ENCODE data around the gene LIMS1. TPM values are rescaled to one million over a fixed set of nuclear protein-coding genes. Genes with fewer than 3 reads are reported as not detected.
"Not testable (repeated sequence)": the region's sequence is repeated elsewhere in the genome, so short reads cannot be mapped to it uniquely, and the experiment has no call there.

Gene LIMS1
- total RNA-seq, 1 experiment from 2014 or later = 56.2 TPM

DNA sequence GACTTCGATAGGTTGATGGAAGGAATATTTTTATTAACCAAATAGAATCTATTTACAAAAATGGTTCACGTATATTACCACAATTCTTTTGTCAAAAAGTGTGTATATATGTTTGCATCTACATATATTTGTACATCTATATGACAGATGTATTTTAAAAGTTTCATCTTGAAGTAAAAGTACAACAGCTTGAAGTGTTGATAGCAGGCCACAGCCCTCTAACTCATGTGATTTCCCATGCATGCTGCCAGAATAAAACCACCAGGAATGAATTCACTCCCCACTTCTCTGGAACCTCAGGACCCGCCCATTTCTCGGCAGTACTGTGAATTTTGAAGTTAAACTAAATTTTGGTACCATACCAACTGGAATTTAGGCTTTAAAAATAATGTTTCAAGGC lies 26.6 kb upstream of the LIMS1 start:
- H3K27me3 ChIP-seq (ENCODE audit: insufficient read depth, low read length); CTCF ChIA-PET: not testable (repeated sequence)

DNA sequence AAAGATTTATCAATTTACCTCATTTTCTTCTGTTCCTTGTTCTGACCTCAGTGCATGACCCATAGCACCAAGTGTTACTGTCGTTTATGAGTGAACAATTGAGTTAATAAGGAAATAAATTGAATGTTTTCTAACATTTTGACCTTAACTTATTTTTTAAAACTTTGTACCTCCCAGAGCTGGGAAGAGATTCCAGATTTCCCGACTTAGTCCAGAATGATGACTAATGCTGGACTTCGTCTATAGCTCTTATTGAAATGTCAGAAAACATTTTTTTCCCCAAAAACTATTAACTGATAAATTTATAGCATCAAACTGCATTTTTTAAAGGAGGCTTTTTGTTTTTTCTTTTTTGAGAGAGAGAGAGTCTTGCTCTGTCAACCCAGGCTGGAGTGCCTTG lies 21.8 kb upstream of the LIMS1 start:
- H3K9me3 ChIP-seq (ENCODE audit: control insufficient read depth in 1 of 2, insufficient read depth in 1 of 2, low read depth in 1 of 2, low read length in 2 of 2); RAD21 ChIA-PET (ENCODE audit: low non-redundant PET in 1 of 2, low total read pairs in 2 of 2, uncharacterized antibody in 2 of 2, unreplicated experiment in 2 of 2); H3K4me3 ChIP-seq (replicated peaks in 1 of 2; ENCODE audit: low read depth in 1 of 2, low read length in 2 of 2); H3K9ac ChIP-seq (ENCODE audit: low read length); H3K36me3 ChIP-seq (ENCODE audit: control insufficient read depth in 1 of 2, insufficient read depth in 2 of 2, low read length in 2 of 2); ATAC-seq; DNase-seq (ENCODE audit: low read depth, low spot score); H3K27me3 ChIP-seq (ENCODE audit: insufficient read depth, low read length); H4K20me1 ChIP-seq (ENCODE audit: insufficient read depth); intact Hi-C loops (cut with micrococcal nuclease); H3K9me2 ChIP-seq (ENCODE audit: insufficient read depth); H3K79me2 ChIP-seq (ENCODE audit: insufficient read depth, low read length); H2AFZ ChIP-seq (ENCODE audit: low read depth, low read length, poor library complexity, severe bottlenecking); H3K27ac ChIP-seq (ENCODE audit: low read depth, low read length); CTCF ChIA-PET; H3K4me2 ChIP-seq (ENCODE audit: low read length); POLR2A ChIA-PET; H3K4me1 ChIP-seq (ENCODE audit: control insufficient read depth in 1 of 2, insufficient read depth in 2 of 2, low read length in 2 of 2): not testable (repeated sequence)
- BruUV-seq (replicated peaks) = TSS peak; percentile 22

More for the DNA sequence above, 26.6 kb upstream of the LIMS1 start:
- RAD21 ChIA-PET (ENCODE audit: low non-redundant PET in 1 of 2, low total read pairs in 2 of 2, uncharacterized antibody in 2 of 2, unreplicated experiment in 2 of 2); H3K9me2 ChIP-seq (ENCODE audit: insufficient read depth); H3K4me3 ChIP-seq (replicated peaks in 1 of 2; ENCODE audit: low read depth in 1 of 2, low read length in 2 of 2); ATAC-seq; H3K9ac ChIP-seq (ENCODE audit: low read length); BruUV-seq (replicated peaks); H3K27ac ChIP-seq (ENCODE audit: low read depth, low read length); POLR2A ChIA-PET; H3K4me2 ChIP-seq (ENCODE audit: low read length); H3K4me1 ChIP-seq (ENCODE audit: control insufficient read depth in 1 of 2, insufficient read depth in 2 of 2, low read length in 2 of 2); H3K79me2 ChIP-seq (ENCODE audit: insufficient read depth, low read length); DNase-seq (ENCODE audit: low read depth, low spot score); intact Hi-C loops (cut with micrococcal nuclease); H3K36me3 ChIP-seq (ENCODE audit: control insufficient read depth in 1 of 2, insufficient read depth in 2 of 2, low read length in 2 of 2); H4K20me1 ChIP-seq (ENCODE audit: insufficient read depth); H2AFZ ChIP-seq (ENCODE audit: low read depth, low read length, poor library complexity, severe bottlenecking); H3K9me3 ChIP-seq (ENCODE audit: control insufficient read depth in 1 of 2, insufficient read depth in 1 of 2, low read depth in 1 of 2, low read length in 2 of 2): not testable (repeated sequence)

DNA sequence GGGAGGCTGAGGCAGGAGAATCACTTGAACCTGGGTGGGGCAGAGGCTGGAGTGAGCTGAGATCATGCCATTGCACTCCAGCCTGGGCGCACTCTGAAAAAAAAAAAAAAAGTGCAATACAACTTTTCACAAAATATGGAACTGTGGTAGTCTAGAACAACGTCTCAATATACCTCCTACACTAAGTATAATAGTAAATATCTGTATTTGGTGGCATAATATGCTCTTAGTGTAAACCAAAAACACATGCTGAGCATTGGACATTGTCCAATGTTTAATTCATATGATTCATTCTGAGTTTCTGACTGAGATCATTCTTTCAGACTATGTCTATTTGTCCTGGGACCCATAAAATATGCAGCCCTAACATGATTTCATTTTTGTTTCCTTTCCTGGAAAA lies 19.8 kb upstream of the LIMS1 start:
- BruUV-seq (replicated peaks); H3K79me2 ChIP-seq (ENCODE audit: insufficient read depth, low read length); ATAC-seq; intact Hi-C loops (cut with micrococcal nuclease); CTCF ChIA-PET; H3K4me3 ChIP-seq (replicated peaks in 1 of 2; ENCODE audit: low read depth in 1 of 2, low read length in 2 of 2); RAD21 ChIA-PET (ENCODE audit: low non-redundant PET in 1 of 2, low total read pairs in 2 of 2, uncharacterized antibody in 2 of 2, unreplicated experiment in 2 of 2); H3K4me1 ChIP-seq (ENCODE audit: control insufficient read depth in 1 of 2, insufficient read depth in 2 of 2, low read length in 2 of 2); DNase-seq (ENCODE audit: low read depth, low spot score); H3K9me3 ChIP-seq (ENCODE audit: control insufficient read depth in 1 of 2, insufficient read depth in 1 of 2, low read depth in 1 of 2, low read length in 2 of 2); H4K20me1 ChIP-seq (ENCODE audit: insufficient read depth); H3K36me3 ChIP-seq (ENCODE audit: control insufficient read depth in 1 of 2, insufficient read depth in 2 of 2, low read length in 2 of 2); H3K9me2 ChIP-seq (ENCODE audit: insufficient read depth); POLR2A ChIA-PET; H2AFZ ChIP-seq (ENCODE audit: low read depth, low read length, poor library complexity, severe bottlenecking); H3K4me2 ChIP-seq (ENCODE audit: low read length); H3K27me3 ChIP-seq (ENCODE audit: insufficient read depth, low read length); H3K9ac ChIP-seq (ENCODE audit: low read length); H3K27ac ChIP-seq (ENCODE audit: low read depth, low read length): not testable (repeated sequence)

DNA sequence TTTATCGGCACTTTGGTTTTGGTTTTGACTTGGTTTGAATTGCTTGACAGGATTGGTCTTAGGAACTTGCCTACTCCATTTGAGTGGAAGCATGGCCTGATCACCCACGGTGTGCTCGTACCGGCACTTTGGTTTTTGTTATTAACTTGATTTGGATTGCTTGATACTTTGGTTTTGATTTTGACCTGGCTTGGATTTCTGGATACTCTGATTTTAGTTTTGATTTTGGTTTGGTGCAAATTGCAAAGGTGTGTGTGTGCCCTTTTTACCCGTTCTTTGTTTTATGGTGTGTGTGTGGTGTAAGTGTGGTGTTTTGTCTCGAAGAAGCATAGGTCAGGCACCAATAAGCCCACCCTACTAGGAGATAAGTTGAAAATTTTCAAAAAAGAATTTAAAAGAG lies 9.6 kb upstream of the LIMS1 start:
- H3K27me3 ChIP-seq (ENCODE audit: insufficient read depth, low read length); CTCF ChIA-PET; H3K9ac ChIP-seq (ENCODE audit: low read length); H3K4me3 ChIP-seq (replicated peaks in 1 of 2; ENCODE audit: low read depth in 1 of 2, low read length in 2 of 2); H3K9me3 ChIP-seq (ENCODE audit: control insufficient read depth in 1 of 2, insufficient read depth in 1 of 2, low read depth in 1 of 2, low read length in 2 of 2); H2AFZ ChIP-seq (ENCODE audit: low read depth, low read length, poor library complexity, severe bottlenecking); DNase-seq (ENCODE audit: low read depth, low spot score); H3K27ac ChIP-seq (ENCODE audit: low read depth, low read length); BruUV-seq (replicated peaks); H3K4me1 ChIP-seq (ENCODE audit: control insufficient read depth in 1 of 2, insufficient read depth in 2 of 2, low read length in 2 of 2); H3K9me2 ChIP-seq (ENCODE audit: insufficient read depth); RAD21 ChIA-PET (ENCODE audit: low non-redundant PET in 1 of 2, low total read pairs in 2 of 2, uncharacterized antibody in 2 of 2, unreplicated experiment in 2 of 2); H3K4me2 ChIP-seq (ENCODE audit: low read length); POLR2A ChIA-PET; H3K79me2 ChIP-seq (ENCODE audit: insufficient read depth, low read length); H4K20me1 ChIP-seq (ENCODE audit: insufficient read depth); H3K36me3 ChIP-seq (ENCODE audit: control insufficient read depth in 1 of 2, insufficient read depth in 2 of 2, low read length in 2 of 2); ATAC-seq: not testable (repeated sequence)
- intact Hi-C loops (cut with micrococcal nuclease) = loop anchor here (10.0 kb wide), 1 partner anchor 70 kb away; no protein-coding TSS in a partner anchor

DNA sequence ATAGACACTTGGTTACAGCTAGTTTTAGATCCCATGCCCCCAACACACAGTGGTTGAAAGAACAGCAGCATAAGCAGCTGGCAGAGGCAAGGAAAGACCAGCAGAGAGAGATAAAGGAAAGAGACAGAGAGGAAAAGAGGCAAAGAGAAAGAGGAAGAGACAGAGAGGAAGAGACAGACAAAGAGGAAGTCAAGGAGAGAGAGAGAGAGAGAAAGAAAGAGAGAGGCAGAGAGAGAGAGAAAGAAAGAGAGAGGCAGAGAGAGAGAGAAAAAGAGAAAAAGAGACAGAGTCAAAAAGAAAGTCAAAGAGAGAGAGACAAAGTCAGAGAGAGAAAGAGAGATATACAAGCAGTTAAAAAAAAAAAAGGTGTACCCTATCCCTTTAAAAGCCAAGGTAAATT lies 9.0 kb upstream of the LIMS1 start:
- H3K27ac ChIP-seq (ENCODE audit: low read depth, low read length); ATAC-seq; POLR2A ChIA-PET; H3K27me3 ChIP-seq (ENCODE audit: insufficient read depth, low read length); BruUV-seq (replicated peaks); H3K79me2 ChIP-seq (ENCODE audit: insufficient read depth, low read length); RAD21 ChIA-PET (ENCODE audit: low non-redundant PET in 1 of 2, low total read pairs in 2 of 2, uncharacterized antibody in 2 of 2, unreplicated experiment in 2 of 2); DNase-seq (ENCODE audit: low read depth, low spot score); H3K9me3 ChIP-seq (ENCODE audit: control insufficient read depth in 1 of 2, insufficient read depth in 1 of 2, low read depth in 1 of 2, low read length in 2 of 2); H3K4me1 ChIP-seq (ENCODE audit: control insufficient read depth in 1 of 2, insufficient read depth in 2 of 2, low read length in 2 of 2); H2AFZ ChIP-seq (ENCODE audit: low read depth, low read length, poor library complexity, severe bottlenecking); H3K9me2 ChIP-seq (ENCODE audit: insufficient read depth); H3K9ac ChIP-seq (ENCODE audit: low read length); H3K4me3 ChIP-seq (replicated peaks in 1 of 2; ENCODE audit: low read depth in 1 of 2, low read length in 2 of 2); CTCF ChIA-PET; H3K4me2 ChIP-seq (ENCODE audit: low read length); H4K20me1 ChIP-seq (ENCODE audit: insufficient read depth); H3K36me3 ChIP-seq (ENCODE audit: control insufficient read depth in 1 of 2, insufficient read depth in 2 of 2, low read length in 2 of 2): not testable (repeated sequence)
- intact Hi-C loops (cut with micrococcal nuclease) = loop anchor here (10.0 kb wide), 1 partner anchor 70 kb away; no protein-coding TSS in a partner anchor
